Measurements from ENCODE around the gene PRKCE.

The PRKCE gene

GRCh38 chr2:46236006-46236875, 584.8 kb downstream of the PRKCE start:
- no peak for DNase-seq (ENCODE audit: low spot score)

DNA sequence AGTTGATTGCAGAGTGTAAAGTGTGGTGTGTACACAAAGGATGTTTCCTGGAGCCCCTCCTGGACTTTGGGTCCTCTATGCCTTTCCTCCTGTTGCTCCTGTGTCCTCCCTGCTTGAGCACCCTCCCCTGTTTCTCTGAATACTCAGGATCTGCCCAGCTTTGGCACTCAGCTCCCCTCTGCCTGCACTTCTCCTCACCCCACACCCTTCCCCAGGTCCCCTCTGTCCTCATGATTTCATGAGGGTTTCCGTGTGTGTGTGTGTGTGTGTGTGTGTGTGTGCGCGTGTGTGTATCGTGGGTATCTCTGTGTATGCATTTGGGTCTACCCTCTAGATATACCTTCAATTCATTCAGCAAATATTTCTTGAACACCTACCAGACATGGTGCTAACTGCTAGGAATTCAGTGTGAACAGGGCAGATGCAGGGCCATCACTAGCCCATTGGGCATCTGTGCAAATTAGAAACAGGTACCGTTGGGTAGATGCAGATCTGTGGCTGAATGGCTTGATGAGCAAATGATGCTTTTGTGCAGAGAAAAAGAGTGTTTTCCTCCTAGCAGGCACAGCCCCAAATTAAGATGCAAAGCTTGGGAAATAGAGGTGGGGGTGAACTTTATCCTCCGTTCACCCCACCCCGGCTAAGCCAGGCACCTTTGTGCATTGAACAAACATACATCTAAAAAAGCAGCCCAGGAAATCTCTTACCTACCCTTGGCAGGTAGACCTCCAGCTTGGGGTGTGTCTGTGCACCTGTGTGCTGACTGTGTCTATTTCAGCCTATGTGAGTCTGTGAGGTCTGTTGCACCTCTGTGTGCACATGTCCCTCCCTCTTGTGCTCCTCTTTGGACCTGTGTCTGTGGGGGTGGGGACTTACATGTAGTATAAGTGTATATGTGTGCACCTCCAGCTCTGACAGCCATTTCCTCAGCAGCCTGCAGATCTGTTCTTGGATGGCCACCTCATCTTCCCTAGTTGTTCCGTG, 585.7 kb downstream of the PRKCE start:
- TF ChIP-seq, protein P1, sequence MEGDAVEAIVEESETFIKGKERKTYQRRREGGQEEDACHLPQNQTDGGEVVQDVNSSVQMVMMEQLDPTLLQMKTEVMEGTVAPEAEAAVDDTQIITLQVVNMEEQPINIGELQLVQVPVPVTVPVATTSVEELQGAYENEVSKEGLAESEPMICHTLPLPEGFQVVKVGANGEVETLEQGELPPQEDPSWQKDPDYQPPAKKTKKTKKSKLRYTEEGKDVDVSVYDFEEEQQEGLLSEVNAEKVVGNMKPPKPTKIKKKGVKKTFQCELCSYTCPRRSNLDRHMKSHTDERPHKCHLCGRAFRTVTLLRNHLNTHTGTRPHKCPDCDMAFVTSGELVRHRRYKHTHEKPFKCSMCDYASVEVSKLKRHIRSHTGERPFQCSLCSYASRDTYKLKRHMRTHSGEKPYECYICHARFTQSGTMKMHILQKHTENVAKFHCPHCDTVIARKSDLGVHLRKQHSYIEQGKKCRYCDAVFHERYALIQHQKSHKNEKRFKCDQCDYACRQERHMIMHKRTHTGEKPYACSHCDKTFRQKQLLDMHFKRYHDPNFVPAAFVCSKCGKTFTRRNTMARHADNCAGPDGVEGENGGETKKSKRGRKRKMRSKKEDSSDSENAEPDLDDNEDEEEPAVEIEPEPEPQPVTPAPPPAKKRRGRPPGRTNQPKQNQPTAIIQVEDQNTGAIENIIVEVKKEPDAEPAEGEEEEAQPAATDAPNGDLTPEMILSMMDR (IDR thresholded peaks at IDR 0.05; ENCODE audit: extremely low read depth, missing control alignments): no peak
- DNase-seq (ENCODE audit: low spot score): no peak

More at GRCh38 chr2:46236006-46236875, 584.8 kb downstream of the PRKCE start:
- TF ChIP-seq, protein P1 (IDR thresholded peaks at IDR 0.05; ENCODE audit: extremely low read depth, missing control alignments): no peak

Data from GM20000 (cell line).